HUDEP-2 (cell line): ENCODE results near the gene CLASP1.
"Not testable (repeated sequence)": the region's sequence is repeated elsewhere in the genome, so short reads cannot be mapped to it uniquely, and the experiment has no call there.

Experiments used
- DNase-seq, 76 experiments: peaks; one replicate each; lab custom pipeline; 2025; ENCODE audit not compliant: unreplicated experiment in 76 of 76; lab: John Stamatoyannopoulos, UW

CLASP1 gene

DNA sequence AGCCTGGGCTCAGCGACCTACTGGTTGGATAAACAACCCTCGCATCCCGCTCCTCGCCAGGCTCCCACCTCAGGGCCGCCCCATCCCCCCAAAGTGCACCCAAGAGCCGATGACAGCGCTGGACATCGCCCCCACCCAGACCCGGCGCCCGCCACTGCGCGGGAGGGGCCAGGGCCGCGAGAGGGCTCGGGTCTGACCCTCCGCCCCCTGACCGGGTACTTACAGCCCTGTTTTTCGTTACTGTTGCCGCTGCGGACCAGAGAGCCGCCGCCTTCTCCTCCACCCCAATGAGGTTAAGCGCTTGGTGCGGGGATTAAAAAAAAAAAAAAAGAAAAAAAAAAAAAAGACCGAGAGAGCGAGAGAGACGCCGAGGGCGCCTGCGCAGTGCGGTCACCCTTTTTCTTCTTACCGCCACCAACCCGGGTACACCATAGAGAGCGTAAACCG lies at the start of gene CLASP1:
Gene CLASP1 (minus strand): TSS at position 314 of the 447 bp plus-strand sequence. CDS start 43,567 bp downstream, outside the sequence.
- DNase-seq, result peak in 15 of 76 experiments; percentile 14 to 87 (median 54)

DNA sequence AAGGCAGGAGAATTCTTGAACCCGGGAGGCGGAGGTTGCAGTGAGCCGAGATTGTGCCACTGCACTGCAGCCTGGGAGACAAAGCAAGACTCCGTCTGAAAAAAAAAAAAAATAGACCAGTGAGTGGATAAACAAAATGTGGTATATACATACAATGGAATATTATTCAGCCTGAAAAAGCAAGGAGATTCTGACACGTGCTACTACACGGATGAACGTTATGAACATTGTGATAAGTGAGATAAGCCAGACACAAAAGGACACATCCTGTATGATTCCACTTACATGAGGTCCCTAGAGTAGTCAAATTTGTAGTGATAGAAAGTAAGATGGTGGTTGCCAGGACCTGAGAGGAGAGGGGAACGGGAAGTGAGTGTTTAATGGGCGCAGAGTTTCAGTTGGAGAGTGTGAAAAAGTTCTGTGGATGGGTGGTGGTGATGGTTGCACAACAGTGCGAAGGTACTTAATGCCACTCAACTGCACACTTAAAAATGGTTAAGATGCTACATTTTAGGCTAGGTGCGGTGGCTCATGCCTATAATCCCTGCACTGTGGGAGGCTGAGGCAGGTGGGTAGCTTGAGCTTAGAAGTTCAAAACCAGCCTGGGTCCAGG lies 49.2 kb upstream of the CLASP1 start:
- no peak for DNase-seq

DNA sequence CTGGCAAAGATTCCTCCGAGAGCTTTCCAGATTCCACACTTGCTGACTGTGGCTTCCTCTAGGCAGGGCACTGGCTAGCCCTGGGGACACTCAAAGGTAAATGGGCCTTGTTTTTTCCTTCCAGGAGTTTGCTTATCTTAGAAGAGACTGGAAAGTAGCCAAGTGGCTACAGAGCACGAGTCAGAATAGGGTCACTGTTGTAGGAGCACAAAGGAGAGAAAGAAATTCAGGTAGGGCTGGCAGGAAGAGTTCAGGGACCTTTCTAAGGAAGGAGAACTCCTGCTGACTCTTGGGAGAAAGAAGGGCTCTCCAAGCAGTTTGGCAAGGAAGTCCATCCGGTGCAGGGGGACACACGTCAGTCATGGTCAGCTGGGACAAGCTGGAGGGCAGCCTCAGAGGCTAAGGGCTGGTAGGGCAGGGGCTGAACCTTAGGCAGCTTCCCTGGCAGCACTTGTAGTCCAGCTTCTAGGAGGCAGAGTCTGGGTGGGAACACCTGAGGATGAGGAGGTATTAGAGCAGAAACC lies 47.9 kb upstream of the CLASP1 start:
- no peak for DNase-seq

DNA sequence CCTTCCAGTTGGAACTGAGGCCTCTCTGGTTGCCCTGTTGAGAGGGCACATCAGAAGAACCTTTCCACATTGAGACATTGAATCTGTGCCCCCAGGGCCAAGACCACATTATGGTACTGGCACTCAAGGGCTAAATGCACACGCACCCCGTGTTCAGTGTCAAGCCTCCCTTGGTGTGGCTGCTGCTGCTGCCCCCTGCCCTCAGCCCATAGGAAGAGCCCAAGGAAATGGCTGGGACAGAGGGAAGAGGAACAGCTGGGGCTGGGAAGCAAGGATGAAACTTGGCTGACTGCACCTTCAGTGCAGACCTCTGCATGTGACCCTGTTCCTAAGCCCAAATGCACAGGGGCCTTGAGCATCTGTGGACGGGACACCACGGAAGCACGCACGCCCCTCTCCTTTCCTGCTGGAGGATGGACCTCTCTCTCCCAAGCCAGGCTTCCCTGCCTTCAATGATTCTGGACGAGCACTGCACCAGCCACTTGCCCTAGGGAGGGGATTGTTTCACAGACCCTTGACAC lies 47.2 kb upstream of the CLASP1 start:
- DNase-seq, result no peak

DNA sequence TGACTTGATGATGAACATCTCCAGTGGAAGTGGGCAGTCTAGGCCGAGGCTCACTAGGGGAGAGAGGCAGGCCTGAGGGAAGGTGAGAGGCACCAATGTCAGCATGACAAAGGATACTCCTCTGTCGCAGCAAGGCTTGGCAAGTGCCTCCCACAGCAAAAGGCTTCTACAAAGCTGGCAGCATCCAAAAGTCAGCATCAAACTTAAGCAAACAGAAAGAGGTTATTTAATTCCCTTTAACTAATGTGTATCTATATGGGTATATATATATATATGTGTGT lies 45.8 kb upstream of the CLASP1 start:
- no peak for DNase-seq

DNA sequence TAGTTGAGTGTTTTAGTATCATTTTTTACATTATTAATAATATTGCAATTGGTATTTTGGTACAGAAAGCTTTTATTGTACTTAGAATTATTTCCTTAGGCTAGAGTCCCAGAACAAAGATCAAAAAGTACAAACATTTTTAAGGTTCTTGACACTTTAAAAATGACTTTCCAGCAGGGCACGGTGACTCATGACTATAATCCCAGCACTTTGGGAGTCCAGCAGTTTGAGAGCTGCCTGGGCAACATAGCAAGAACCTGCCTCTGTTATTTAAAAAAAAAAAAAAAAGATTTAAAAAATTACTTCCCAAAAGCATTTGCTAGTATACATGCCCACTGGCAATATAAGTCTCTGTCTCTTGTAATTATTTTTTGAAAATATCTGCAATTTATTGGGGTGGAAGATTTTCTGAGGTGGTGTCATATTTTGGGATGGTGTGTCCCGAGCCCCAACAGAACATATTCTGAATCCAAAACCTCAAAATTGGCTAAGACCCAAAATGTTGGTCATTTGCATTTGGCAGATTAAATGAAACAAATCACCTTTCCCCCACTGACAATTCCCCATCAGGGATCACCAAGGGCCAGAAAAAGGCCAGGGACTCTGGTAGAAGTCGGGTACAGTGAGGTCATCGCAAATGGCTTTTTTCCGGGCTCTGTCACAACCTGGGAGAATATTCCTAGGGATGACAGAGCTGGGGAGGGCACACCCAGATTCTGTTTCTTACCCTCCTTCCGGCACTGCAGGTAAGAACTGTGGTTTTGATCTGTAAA lies 45.3 kb upstream of the CLASP1 start:
- DNase-seq, result no peak

DNA sequence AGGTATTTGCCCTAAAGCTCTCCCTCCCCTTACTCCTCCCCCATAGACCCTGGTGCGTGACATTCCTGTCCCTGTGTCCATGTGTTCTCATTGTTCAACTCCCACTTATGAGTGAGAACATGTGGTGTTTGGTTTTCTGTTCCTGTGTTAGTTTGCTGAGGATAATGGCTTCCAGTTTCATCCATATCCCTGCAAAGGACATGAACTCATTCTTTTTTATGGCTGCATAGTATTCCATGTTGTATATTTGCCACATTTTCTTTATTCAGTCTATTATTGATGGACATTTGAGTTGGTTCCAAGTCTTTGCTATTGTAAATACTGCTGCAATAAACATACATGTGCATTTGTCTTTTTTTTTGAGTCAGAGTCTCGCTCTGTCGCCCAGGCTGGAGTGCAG lies 41.3 kb upstream of the CLASP1 start:
- not testable (repeated sequence) for DNase-seq

DNA sequence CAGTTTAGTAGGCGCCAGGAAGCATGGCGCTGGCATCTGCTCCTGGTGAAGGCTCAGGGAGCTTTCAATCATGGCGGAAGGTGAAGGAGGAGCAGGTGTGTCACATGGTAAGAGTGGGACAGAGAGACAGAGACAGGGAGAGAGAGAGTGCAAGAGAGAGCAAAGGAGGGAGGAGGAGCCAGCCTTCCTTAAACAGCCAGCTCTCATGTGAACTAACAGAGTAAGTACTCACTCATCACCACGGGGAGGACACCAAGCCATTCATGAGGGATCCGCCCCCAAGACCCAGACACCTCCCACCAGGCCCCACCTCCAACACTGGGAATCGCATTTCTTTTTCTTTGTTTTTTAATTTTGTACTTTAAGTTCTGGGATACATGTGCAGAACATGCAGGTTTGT lies 40.8 kb upstream of the CLASP1 start:
- no peak for DNase-seq

DNA sequence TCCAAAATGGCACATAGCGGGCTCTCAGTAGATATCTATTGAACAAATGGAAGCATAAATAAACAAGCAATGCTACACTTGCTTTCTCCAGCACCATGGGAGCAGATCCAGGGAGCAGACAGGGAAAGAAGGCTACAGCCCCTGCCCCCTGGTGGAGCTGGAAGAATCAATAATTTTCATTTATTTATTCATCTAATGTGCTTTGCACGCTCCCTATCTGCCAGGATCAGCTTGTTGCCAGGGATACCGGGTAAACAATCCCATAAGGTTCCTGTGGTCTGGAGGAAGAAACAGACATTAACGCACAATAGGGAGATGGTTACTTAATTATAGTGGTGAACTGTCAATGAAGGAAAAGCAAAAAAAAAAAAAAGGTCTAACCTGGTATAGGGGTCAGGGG lies 40.1 kb upstream of the CLASP1 start:
- DNase-seq, result peak in 14 of 76 experiments; percentile 3 to 31 (median 11)

DNA sequence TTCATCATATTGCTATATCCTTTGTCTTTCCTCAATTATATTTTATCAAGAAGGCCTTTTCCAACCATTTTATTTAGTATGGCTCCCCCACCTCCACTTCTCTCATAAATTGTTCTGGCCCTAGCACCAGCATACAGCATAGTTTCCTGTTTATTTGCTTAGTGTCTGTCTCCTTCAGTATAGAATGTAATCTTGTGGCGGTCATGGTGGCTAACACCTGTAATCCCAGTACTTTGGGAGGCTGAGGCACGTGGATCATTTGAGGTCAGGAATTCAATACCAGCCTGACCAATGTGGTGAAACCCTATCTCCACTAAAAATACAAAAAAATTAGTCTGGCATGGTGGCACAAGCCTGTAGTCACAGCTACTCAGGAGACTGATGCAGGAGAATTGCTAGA lies 39.6 kb upstream of the CLASP1 start:
- no peak for DNase-seq

DNA sequence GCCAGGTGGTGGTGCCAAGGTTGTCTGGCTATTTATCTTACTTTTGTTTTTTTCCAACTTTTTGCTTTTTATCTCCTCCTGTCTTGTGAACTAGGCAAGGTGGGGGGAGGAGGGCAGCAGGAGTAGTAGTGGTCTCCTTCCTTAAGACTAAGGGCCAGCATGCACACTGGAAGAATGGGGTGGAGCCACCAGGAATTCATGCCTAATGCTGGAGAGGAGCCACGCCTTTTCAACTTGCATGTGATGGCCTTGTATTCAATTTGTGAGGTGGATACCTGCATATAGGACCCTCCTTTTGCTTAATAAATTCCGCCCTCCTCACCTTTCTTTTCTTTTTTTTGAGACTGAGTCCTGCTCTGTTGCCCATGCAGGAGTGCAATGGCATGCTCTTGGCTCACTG lies 37.6 kb upstream of the CLASP1 start:
- DNase-seq, result no peak

DNA sequence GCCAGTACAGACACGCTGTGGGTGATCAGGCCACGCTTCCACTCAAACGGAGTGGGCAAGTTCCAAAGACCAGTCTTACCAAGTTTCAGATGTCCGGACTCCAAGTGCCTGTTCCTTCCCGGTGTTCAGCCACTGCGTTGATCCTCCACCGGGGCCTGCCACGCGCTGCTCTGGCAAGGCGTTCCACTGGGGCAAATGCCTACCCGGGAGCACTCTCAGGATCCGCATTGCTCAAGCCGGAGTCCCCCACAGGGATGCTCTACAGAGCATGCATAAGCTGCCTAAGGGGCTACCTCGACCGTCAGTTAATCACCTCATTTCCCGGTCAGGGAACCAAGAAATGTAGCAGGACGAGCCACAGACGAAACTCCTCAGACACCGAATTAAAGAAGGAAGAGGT lies 37.0 kb upstream of the CLASP1 start:
- no peak for DNase-seq

DNA sequence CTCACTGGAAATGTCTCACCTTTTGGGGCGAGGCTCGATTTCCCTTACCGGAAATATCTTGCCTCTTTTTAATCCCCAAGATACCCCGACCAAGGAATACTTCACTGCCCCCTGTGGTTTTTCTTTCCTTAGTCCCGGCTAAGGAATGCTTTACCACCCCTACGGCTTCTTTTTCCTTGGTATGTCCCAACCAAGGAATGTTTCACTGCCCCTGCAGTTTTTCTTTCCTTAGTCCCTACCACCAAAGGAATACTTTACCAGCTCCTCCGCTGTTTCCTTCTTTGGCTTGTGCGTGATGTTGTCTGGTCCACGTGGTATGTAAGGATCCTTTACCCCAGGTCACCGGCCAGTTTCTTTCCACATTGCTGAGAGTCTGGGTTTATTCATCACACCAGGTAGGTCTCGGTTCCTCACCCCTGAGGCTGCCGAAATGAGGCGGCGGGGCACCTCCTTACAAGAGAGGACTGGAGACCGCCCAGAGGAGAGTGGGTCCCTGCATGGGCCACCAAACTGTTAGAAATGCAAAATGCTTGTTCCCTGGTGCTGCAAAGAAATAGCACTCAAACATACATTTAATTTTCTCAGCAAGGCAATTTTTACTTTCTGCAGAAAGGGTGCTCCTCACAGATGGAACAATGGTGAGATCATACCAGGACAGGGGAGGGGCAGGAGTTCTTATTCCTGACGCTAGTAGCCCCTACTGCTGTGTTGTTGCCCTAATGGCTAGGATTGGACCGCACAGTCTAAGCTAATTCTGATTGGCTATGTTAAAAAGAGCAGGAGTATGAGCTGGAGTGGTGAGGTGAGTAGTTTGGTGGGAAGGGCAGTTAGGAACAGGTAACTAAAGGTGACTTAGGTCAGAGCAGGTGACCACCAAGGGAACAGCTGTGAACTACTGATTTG lies 33.4 kb upstream of the CLASP1 start:
- no peak for DNase-seq

DNA sequence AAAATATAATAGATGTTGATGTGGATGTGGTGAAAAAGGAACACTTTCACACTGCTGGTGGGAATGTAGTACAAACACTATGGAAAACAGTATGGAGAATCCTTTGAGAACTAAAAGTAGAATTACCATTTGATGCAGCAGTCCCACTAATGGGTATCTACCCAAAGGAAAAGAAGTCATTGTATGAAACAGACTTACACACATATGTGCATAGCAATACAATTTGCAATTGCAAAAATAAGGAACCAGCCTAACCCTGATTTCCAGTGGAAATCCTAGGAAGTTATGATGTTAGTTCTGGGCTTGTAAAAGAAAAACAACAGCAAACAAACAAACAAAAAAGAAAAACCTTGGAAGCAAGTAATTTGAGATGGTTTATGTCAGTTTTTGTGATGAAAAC lies 28.6 kb upstream of the CLASP1 start:
- no peak for DNase-seq

DNA sequence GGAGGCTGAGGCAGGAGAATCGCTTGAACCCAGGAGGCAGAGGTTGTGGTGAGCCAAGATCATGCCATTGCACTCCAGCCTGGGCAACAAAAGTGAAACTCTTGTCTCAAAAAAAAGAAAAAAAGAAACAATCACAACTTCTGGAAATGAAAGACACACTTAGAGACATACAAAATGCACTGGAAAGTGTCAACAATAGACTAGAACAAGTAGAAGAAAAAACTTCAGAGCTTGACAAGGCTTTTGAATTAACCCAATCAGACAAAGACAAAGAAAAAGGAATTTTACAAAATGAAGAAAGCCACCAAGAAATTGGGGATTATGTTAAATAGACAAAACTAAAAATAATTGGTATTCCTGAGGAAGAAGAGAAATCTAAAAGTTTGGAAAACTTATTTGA lies 22.4 kb upstream of the CLASP1 start:
- DNase-seq, result not testable (repeated sequence)

DNA sequence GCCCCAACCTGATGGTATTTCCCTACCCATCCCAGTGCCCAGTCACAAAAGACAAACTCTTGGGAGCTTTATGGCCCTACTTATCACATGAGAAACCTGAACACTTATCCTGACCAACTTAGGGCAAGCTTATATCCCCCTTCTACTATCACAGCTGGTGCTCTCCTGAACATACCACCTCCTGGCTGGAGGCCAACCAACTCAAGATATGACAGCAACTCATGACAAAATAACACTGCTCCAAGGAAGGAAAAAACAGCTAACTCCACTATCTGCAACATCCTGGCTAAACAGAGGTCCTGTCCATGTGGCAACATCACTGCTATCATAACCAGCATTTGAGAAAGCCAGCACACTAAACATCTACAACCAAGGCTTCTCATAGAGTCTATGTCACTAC lies 20.9 kb upstream of the CLASP1 start:
- DNase-seq, result peak in 11 of 76 experiments; percentile 1 to 58 (median 30)

DNA sequence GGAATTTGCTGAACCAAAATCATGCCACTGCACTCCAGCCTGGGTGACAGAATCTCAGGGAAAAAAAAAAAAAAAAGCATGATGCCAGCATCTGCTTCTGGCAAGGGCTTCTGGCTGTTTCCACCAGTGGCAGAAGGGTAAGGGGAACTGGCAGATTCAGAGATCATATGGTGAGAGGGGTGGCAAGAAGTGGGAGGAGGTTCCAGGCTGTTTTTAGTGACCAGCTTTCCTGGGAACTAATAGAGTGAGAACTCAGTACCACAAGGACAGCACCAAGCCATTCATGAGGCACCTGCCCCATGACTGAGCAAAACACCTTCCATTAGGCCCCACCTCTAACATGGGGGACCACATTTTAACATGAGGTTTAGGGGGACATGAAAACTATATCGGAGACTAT lies 18.4 kb upstream of the CLASP1 start:
- DNase-seq, result no peak

DNA sequence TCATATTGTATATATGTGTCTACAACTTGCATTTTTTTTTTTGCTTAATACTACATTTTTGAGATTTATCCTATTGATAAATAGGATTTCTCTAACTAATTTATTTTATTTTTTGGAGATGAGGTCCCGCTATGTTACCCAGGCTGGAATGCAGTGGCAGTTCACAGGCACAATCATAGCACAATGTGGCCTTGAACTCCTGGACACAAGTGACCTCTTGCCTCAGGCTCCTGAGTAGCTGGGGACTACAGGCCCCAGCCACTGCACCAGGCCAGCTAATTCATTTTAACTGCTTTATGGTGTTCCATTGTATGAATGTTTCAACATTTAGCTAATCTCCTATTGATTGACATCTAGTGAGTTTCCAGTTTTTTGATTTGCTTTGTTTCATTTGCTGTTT lies 16.8 kb upstream of the CLASP1 start:
- no peak for DNase-seq

DNA sequence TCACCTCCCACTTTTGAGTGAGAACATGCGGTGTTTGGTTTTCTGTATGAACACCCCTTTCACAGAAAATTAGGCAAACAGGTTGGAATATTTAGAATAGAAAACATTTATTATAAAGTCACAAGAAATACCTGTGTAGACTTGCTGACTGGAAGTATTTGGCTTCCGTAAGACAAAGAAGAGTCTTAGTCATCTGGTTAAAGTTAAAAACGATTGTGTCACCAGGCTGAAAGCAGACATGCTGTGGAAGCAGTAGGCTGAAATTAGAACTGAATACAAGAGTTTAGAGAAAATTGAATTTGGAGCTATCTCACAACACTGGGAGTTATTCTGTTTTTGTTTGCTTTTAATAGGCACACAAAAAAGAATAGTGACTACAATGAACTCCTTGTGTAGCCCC lies 16.2 kb upstream of the CLASP1 start:
- DNase-seq, result no peak

DNA sequence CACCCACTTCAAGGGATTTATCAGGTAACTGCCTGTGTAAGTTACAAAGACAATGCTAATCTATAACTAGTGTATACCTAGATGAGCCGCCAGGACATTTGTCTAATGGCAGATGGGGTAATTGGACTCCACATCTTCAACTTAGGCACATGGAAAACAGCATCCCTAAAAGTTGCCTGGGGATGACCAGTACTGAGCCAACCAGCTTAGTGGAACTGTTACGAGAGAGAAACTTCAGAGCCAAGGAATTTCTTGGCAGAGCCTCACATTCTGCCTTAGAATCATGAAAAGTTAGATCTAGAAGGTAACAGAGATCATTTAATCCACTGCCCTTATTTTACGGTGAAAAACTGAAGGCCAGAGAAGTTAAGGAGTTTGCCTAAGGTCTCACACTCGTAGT lies 15.5 kb upstream of the CLASP1 start:
- no peak for DNase-seq

DNA sequence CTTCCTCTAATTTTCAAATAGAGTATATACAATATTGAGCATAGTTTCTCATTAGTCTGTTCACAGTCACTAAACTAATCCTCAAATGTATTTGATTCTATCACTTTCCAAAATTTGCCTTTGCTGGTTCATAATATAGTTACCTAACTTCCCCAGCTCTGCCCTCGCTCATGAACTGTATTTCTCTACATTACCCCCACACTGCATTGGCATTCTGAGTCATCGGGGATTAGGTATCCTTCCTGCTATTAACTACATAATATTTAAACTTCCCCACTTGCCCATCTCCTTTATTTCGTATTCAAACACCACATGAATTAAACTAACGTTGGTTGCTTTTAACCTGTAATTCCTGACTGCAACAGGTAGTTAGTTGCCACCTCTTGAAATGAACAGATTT lies 14.8 kb upstream of the CLASP1 start:
- DNase-seq, result no peak
